Testis (tissue), 3 donors: ENCODE results near the gene TIMM17B. TPM values are rescaled to one million over a fixed set of nuclear protein-coding genes. Genes with fewer than 3 reads are reported as not detected.

ENCODE experiments used
- DNase-seq: peaks from one replicate; pipeline ENCODE4 v3.0.0-alpha.2; 2019
- H3K27ac ChIP-seq, 2 donors: fragments of 200-600 bp; sonication (generic); one replicate each; pipeline ENCODE4 v1.5.1; 2019
- H3K27me3 ChIP-seq: fragments of 200-600 bp; sonication (generic); one replicate; pipeline ENCODE4 v1.5.1; 2019
- H3K36me3 ChIP-seq: fragments of 200-600 bp; sonication (generic); one replicate; pipeline ENCODE4 v1.5.1; 2017; ENCODE audit warnings: low read depth; ENCODE audit errors: missing control alignments
- H3K4me1 ChIP-seq: fragments of 200-600 bp; sonication (generic); one replicate; pipeline ENCODE4 v1.5.1; 2019
- H3K4me3 ChIP-seq, 2 donors: fragments of 200-600 bp; sonication (generic); one replicate each; pipeline ENCODE4 v1.5.1; 2017 to 2019
- H3K9me3 ChIP-seq: fragments of 200-600 bp; sonication (generic); one replicate; pipeline ENCODE4 v1.5.1; 2017
- CTCF ChIP-seq, 3 experiments: fragments of 450-650 bp in 2 of 3; fragments of 200-600 bp in 1 of 3; sonication (generic) in 1 of 3; IDR thresholded peaks; one replicate each; pipeline ENCODE4 v1.5.1; 2016 to 2019; ENCODE audit warnings: antibody characterized with exemption in 3 of 3, mild to moderate bottlenecking in 2 of 3, moderate library complexity in 1 of 3
- POLR2A ChIP-seq: fragments of 450-650 bp; IDR thresholded peaks from one replicate; pipeline ENCODE4 v1.6.1; 2017; ENCODE audit warnings: antibody characterized with exemption, mild to moderate bottlenecking, moderate library complexity
- WGBS, 2 donors: methylation state at CpG; one replicate each; pipeline ENCODE4 v1.1.5; 2018; 5-methylcytosine and 5-hydroxymethylcytosine counted together
- intact Hi-C: fragments of 100-400 bp; cut with DNase I; formaldehyde crosslinking; loops from one replicate; pipeline ENCODE4 v1.15.1; 2023; ENCODE audit warnings: low total_unique reads
- polyA plus RNA-seq: library from polyadenylated mRNA; stranded (reverse); fragments of 350-450 nt; fragmentation: Illumina TruSeq; extraction: RNeasy Lipid Tissue Mini Kit (QIAGEN cat#74804); gene quantifications from one replicate; pipeline ENCODE4 v1.2.3, GENCODE V29; 2014; ENCODE audit warnings: low read depth, low replicate concordance; ENCODE audit not compliant: insufficient read depth
- total RNA-seq, 2 donors: library from RNA; depleted of rRNA; stranded (reverse); fragments of >200 nt; gene quantifications; one replicate each; pipeline ENCODE4 v1.2.3, GENCODE V29; 2016

The TIMM17B gene
- total and polyA plus RNA-seq, 3 donors from 2014 or later, result 32.9 to 53.2 (median 41.2) TPM

GRCh38 chrX:48939524-48940228 is 42.1 kb upstream of the TIMM17B start:
- Histone ChIP-seq H3K27ac (no peak overlapping the region), H3K4me3 (no peak overlapping the region), H3K36me3 (no peaks in the 10 kb centered on the region), H3K9me3 (no peaks in the 10 kb centered on the region), H3K4me1 (no peaks in the 10 kb centered on the region), H3K27me3 (no peaks in the 10 kb centered on the region)
- intact Hi-C loops, result no loop called here
- no peak for DNase-seq
- TF ChIP-seq POLR2A (no peak), CTCF (IDR thresholded peaks at IDR 0.05) (no peak)
- 85 to 100% methylated on average over 3 of the region's 3 CpGs for WGBS, 2 donors

DNA sequence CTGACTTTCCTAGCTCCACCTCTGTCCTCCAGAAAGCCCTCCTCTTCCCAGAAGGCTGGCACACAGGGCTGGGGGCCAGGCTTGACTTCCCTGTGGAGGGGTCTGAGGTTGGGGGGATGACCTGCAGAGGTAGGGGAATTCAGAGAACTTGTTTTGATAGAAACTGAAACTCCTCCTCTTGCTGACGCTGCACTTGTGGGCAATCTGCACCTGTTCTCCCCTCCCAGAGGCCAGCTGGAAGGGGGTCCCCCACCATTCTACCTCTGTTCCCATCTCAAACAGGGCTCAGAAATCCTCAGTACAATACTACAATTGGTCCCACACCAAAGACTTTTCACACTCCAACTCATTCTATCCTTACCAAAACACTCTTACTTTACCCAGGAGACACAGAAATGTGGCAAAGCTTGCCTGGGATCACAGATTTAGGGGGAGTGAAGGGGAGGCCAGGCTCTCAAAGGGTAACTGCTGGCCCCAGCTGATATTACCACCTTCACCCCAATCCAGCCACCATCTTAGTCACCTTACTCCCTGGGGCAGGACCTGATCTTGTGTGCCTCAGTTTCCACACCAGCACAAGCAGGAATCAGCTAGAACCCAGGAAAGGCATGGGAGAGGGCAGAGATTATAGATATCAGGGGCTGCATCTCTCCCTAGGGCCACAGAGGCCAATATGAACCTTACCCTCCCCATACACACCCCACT is 41.3 kb upstream of the TIMM17B start:
- WGBS, 2 donors, result 75% methylated on average over 1 of the region's 1 CpG; no CpG with 5 or more reads in 1 of the 2 donors
- Histone ChIP-seq H3K36me3 (no peaks in the 10 kb centered on the region), H3K9me3 (no peaks in the 10 kb centered on the region), H3K4me3 (no peak overlapping the region), H3K4me1 (no peaks in the 10 kb centered on the region), H3K27me3 (no peaks in the 10 kb centered on the region), H3K27ac (no peak overlapping the region)
- intact Hi-C loops, result no loop called here
- no peak for DNase-seq
- no peak for TF ChIP-seq CTCF (IDR thresholded peaks at IDR 0.05)
- TF ChIP-seq POLR2A, result no peak

DNA sequence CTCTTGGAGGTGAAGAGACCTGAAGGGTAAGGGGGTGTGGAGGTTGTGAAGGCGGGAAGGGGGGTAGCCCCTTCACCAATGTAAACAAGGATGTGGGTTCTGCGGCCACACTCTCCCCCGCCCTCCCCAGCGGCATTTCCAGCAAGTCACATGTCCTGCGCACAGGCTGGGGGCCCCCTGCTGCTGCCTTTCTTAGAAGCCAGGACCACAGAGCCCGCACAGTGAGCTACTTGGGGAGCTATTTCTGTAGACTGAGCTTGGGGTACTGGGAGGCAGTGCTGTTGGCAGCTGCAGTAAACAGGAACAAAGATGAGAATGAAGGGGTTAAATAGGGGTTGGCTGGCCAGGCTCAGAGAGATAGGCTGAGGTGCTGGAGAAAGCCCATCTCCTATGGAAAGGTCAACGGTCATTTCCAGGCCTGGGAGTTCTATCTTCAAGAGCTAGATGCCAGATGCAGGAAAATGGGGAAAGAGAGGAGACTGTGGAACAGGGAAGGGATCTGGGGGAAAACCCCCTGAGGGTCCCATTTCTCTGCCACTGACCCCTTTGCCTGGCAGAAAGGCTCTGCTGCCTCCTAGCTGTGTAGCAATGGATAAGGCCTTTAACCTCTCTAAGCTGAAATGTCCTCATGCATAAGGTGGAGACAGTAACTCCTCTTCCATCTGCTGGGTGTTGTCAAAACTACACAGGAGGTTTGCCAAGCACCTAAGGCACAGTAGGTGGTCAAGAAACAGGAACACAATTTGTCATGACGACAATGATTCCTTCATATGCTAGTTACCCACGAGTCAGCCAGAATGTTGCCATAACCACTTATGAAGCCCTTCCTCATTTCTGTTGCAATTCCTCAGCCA is 39.7 kb upstream of the TIMM17B start:
- Histone ChIP-seq H3K36me3 (no peaks in the 10 kb centered on the region), H3K4me3 (no peak overlapping the region), H3K4me1 (no peaks in the 10 kb centered on the region), H3K9me3 (no peaks in the 10 kb centered on the region), H3K27ac (no peak overlapping the region), H3K27me3 (no peaks in the 10 kb centered on the region)
- 48 to 56% methylated on average over 2 to 5 of the region's 9 CpGs for WGBS, 2 donors
- intact Hi-C loops, result no loop called here
- TF ChIP-seq CTCF (IDR thresholded peaks at IDR 0.05), result no peak
- no peak for TF ChIP-seq POLR2A
- peak; percentile 32 for DNase-seq

DNA sequence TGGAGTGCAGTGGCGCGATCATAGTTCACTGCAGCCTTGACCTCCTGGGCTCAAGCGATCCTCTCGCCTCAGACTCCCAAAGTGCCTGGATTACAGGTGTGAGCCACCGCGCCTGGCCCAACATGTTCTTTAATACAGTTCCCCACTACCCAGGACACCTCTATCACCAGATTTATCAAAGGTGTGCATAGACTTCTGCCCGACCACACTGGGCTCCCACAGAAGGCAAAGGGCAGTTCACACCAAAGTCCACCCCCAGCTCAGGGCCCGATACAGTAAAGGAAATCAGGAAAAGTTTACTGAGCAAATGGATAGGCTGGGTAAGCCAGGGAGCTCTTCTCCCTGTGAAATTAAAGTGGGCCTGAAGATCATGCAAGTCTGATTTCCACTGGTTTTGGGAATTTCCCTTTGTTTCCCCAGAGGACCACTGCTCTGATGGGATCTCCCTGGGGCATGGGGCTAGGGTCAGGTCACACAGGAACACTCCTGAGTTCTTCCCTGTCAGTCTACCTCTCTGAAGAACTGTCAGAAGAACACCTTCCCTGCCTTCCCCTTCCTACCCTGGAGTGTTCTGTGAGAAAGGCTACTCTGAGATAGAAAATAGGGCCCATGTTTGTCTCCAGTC is 39.0 kb upstream of the TIMM17B start:
- 75 to 80% methylated on average over 1 to 8 of the region's 8 CpGs for WGBS, 2 donors
- TF ChIP-seq CTCF (IDR thresholded peaks at IDR 0.05) (no peak), POLR2A (no peak)
- H3K4me3 ChIP-seq, result no peak overlapping the region
- DNase-seq, result no peak
- intact Hi-C loops, result no loop called here
- H3K9me3 ChIP-seq, result no peaks in the 10 kb centered on the region
- no peak overlapping the region for H3K27ac ChIP-seq
- no peaks in the 10 kb centered on the region for H3K36me3 ChIP-seq
- H3K4me1 ChIP-seq, result no peaks in the 10 kb centered on the region
- H3K27me3 ChIP-seq, result no peaks in the 10 kb centered on the region
